A549 (cell line): ENCODE measurements around the gene SNX5. TPM values are rescaled to one million over a fixed set of nuclear protein-coding genes. Genes with fewer than 3 reads are reported as not detected.

ENCODE experiments used
- ATOH8 ChIP-seq: fragments of 250-450 bp; sonication (Bioruptor Pico); IDR thresholded peaks from 2 replicates; pipeline ENCODE4 v1.5.0; 2020; ENCODE audit warnings: low read depth, mild to moderate bottlenecking, moderate library complexity
- CEBPB ChIP-seq, 2 experiments: fragments of >200 bp in 1 of 2; sonication (Bioruptor Twin) in 1 of 2; formaldehyde crosslinking in 1 of 2; IDR thresholded peaks; 2 replicates each; pipeline ENCODE4 v1.6.1; 2012 to 2016
- E2F6 ChIP-seq: IDR thresholded peaks from 2 replicates; pipeline ENCODE4 v1.6.1; 2012; ENCODE audit warnings: low read depth, borderline replicate concordance
- EHF ChIP-seq: fragments of 250-450 bp; sonication (Bioruptor Pico); IDR thresholded peaks from 2 replicates; pipeline ENCODE4 v1.5.0; 2020; ENCODE audit warnings: mild to moderate bottlenecking
- FOSL2 ChIP-seq, 2 experiments: fragments of 450-650 bp in 1 of 2; fragments of >200 bp in 1 of 2; sonication (Bioruptor Twin) in 1 of 2; formaldehyde crosslinking; IDR thresholded peaks; 2 replicates each; pipeline versions ENCODE4 v1.5.0 to v1.6.1; 2016 to 2020; ENCODE audit warnings: mild to moderate bottlenecking in 1 of 2, moderate library complexity in 1 of 2
- JUN ChIP-seq, 2 experiments: fragments of >200 bp; sonication (Bioruptor Twin); formaldehyde crosslinking; IDR thresholded peaks; 2 replicates in 1 of 2; 3 replicates in 1 of 2; pipeline ENCODE4 v1.6.1; 2016 to 2017
- KDM1A ChIP-seq: fragments of 200-600 bp; sonication (generic); IDR thresholded peaks from 2 replicates; pipeline ENCODE4 v1.6.1; 2016; ENCODE audit warnings: low read depth, mild to moderate bottlenecking
- KDM5A ChIP-seq: fragments of 200-600 bp; sonication (generic); IDR thresholded peaks from 2 replicates; pipeline ENCODE4 v1.6.1; 2016; ENCODE audit warnings: antibody characterized with exemption, mild to moderate bottlenecking
- MAFK ChIP-seq: fragments of 450-650 bp; IDR thresholded peaks from 2 replicates; pipeline ENCODE4 v1.6.1; 2014; ENCODE audit not compliant: partially characterized antibody
- NR3C1 ChIP-seq: fragments of >200 bp; sonication (Bioruptor Twin); formaldehyde crosslinking; IDR thresholded peaks from 3 replicates; pipeline ENCODE4 v1.6.1; 2017
- PHF8 ChIP-seq: fragments of 200-600 bp; sonication (generic); IDR thresholded peaks from 2 replicates; pipeline ENCODE4 v1.6.1; 2016; ENCODE audit warnings: low read depth, mild to moderate bottlenecking, antibody characterized with exemption, moderate library complexity, borderline replicate concordance
- RCOR1 ChIP-seq: fragments of 150-350 bp; IDR thresholded peaks from 2 replicates; pipeline ENCODE4 v1.6.1; 2014; ENCODE audit warnings: antibody characterized with exemption, low read length, low read depth
- RFX5 ChIP-seq: fragments of 450-650 bp; IDR thresholded peaks from 2 replicates; pipeline ENCODE4 v1.7.1; 2014; ENCODE audit warnings: antibody characterized with exemption, mild to moderate bottlenecking, moderate library complexity
- SMC3 ChIP-seq: fragments of >200 bp; sonication (Bioruptor Twin); formaldehyde crosslinking; IDR thresholded peaks from 3 replicates; pipeline ENCODE4 v1.6.1; 2018; ENCODE audit warnings: inconsistent platforms
- SREBF2 ChIP-seq: fragments of 450-650 bp; IDR thresholded peaks from 2 replicates; pipeline ENCODE4 v1.6.1; 2014; ENCODE audit warnings: mild to moderate bottlenecking, moderate library complexity
- ZSCAN20 ChIP-seq: fragments of 250-450 bp; sonication (Bioruptor Pico); IDR thresholded peaks from 2 replicates; pipeline ENCODE4 v1.8.0; 2022; ENCODE audit warnings: mild to moderate bottlenecking, moderate library complexity
- polyA plus RNA-seq, 4 experiments: library from polyadenylated mRNA; depleted of rRNA in 3 of 4; stranded (reverse); fragments of >200 nt; fragmentation: RNase III in 1 of 4; extraction: RNeasy Plus Mini Kit Qiagen cat#74134 plus additional on column Dnase treatment in 1 of 4; gene quantifications; 2 replicates in 3 of 4; 3 replicates in 1 of 4; pipeline ENCODE4 v1.2.3, GENCODE V29; 2011 to 2017
- TF ChIP-seq, protein P1 (sequence below): fragments of >200 bp; sonication (Bioruptor Twin); formaldehyde crosslinking; IDR thresholded peaks from 2 replicates; pipeline ENCODE4 v1.6.1; 2016
- TF ChIP-seq, protein P2 (sequence below): fragments of 150-350 bp; IDR thresholded peaks from 2 replicates; pipeline ENCODE4 v1.6.1; 2014; ENCODE audit warnings: low read depth, mild to moderate bottlenecking, low read length
- TF ChIP-seq, protein P3 (sequence below): fragments of 200-600 bp; sonication (generic); IDR thresholded peaks from 2 replicates; pipeline ENCODE4 v1.6.1; 2016; ENCODE audit warnings: antibody characterized with exemption, mild to moderate bottlenecking, moderate library complexity
- TF ChIP-seq, protein P4 (sequence below): fragments of >200 bp; sonication (Bioruptor Twin); formaldehyde crosslinking; IDR thresholded peaks from 3 replicates; pipeline ENCODE4 v1.5.1; 2016

Gene SNX5
- polyA plus RNA-seq, 2 of the 4 experiments (the other 2 are of a cell fraction) = 225 to 342 TPM

- TF ChIP-seq SREBF2 (no peak), RFX5 (no peak), RCOR1 (no peak), MAFK (peak; percentile 58), CEBPB (IDR thresholded peaks at IDR 0.05) (peak in 1 of 2 experiments; percentile 27; a peak in 1 of 4 replicates), EHF (CRISPR knock-in tag) (peak; percentile 73; the same call in 1 of the 2 replicates), E2F6 (peak; percentile 96), PHF8 (no peak; the same call in none of the 2 replicates), KDM5A (no peak; the same call in 1 of the 2 replicates), JUN (IDR thresholded peaks at IDR 0.05) (peak; percentile 94 to 98), NR3C1 (no peak), ZSCAN20 (CRISPR knock-in tag) (no peak), ATOH8 (CRISPR knock-in tag) (peak; percentile 86; the same call in 1 of the 2 replicates), KDM1A (no peak), SMC3 (no peak), FOSL2 (IDR thresholded peaks at IDR 0.05) (no peak), FOSL2 (CRISPR knock-in tag; IDR thresholded peaks at IDR 0.05) (peak; percentile 77)
- TF ChIP-seq, protein P1, sequence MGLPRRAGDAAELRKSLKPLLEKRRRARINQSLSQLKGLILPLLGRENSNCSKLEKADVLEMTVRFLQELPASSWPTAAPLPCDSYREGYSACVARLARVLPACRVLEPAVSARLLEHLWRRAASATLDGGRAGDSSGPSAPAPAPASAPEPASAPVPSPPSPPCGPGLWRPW = no peak
- TF ChIP-seq, protein P2, sequence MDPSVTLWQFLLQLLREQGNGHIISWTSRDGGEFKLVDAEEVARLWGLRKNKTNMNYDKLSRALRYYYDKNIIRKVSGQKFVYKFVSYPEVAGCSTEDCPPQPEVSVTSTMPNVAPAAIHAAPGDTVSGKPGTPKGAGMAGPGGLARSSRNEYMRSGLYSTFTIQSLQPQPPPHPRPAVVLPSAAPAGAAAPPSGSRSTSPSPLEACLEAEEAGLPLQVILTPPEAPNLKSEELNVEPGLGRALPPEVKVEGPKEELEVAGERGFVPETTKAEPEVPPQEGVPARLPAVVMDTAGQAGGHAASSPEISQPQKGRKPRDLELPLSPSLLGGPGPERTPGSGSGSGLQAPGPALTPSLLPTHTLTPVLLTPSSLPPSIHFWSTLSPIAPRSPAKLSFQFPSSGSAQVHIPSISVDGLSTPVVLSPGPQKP = no peak
- TF ChIP-seq, protein P3, sequence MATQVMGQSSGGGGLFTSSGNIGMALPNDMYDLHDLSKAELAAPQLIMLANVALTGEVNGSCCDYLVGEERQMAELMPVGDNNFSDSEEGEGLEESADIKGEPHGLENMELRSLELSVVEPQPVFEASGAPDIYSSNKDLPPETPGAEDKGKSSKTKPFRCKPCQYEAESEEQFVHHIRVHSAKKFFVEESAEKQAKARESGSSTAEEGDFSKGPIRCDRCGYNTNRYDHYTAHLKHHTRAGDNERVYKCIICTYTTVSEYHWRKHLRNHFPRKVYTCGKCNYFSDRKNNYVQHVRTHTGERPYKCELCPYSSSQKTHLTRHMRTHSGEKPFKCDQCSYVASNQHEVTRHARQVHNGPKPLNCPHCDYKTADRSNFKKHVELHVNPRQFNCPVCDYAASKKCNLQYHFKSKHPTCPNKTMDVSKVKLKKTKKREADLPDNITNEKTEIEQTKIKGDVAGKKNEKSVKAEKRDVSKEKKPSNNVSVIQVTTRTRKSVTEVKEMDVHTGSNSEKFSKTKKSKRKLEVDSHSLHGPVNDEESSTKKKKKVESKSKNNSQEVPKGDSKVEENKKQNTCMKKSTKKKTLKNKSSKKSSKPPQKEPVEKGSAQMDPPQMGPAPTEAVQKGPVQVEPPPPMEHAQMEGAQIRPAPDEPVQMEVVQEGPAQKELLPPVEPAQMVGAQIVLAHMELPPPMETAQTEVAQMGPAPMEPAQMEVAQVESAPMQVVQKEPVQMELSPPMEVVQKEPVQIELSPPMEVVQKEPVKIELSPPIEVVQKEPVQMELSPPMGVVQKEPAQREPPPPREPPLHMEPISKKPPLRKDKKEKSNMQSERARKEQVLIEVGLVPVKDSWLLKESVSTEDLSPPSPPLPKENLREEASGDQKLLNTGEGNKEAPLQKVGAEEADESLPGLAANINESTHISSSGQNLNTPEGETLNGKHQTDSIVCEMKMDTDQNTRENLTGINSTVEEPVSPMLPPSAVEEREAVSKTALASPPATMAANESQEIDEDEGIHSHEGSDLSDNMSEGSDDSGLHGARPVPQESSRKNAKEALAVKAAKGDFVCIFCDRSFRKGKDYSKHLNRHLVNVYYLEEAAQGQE = peak; percentile 99
- TF ChIP-seq, protein P4, sequence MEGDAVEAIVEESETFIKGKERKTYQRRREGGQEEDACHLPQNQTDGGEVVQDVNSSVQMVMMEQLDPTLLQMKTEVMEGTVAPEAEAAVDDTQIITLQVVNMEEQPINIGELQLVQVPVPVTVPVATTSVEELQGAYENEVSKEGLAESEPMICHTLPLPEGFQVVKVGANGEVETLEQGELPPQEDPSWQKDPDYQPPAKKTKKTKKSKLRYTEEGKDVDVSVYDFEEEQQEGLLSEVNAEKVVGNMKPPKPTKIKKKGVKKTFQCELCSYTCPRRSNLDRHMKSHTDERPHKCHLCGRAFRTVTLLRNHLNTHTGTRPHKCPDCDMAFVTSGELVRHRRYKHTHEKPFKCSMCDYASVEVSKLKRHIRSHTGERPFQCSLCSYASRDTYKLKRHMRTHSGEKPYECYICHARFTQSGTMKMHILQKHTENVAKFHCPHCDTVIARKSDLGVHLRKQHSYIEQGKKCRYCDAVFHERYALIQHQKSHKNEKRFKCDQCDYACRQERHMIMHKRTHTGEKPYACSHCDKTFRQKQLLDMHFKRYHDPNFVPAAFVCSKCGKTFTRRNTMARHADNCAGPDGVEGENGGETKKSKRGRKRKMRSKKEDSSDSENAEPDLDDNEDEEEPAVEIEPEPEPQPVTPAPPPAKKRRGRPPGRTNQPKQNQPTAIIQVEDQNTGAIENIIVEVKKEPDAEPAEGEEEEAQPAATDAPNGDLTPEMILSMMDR = no peak
These were observed at the start of gene SNX5, which contains the start of gene MGME1 (continued) for GRCh38 chr20:17968366-17969277.
